ENCODE results near the gene TLK1. TPM values are rescaled to one million over a fixed set of nuclear protein-coding genes. Genes with fewer than 3 reads are reported as not detected.

TLK1 gene
- total RNA-seq, 1 experiment from 2014 or later = 79.1 TPM

- Histone ChIP-seq H3K27me3 (replicated peaks; ENCODE audit: insufficient read depth, low read depth, low read length, poor library complexity) (no peaks in the 10 kb centered on the region), H3K4me3 (ENCODE audit: low read depth, low read length, poor library complexity, severe bottlenecking) (no peak overlapping the region), H3K36me3 (ENCODE audit: insufficient read depth, low read length, poor library complexity, severe bottlenecking) (no peaks in the 10 kb centered on the region), H3K27ac (ENCODE audit: low read depth, low read length, poor library complexity, severe bottlenecking) (no peak overlapping the region), H3K4me1 (ENCODE audit: insufficient read depth, low read length, poor library complexity, severe bottlenecking) (no peaks in the 10 kb centered on the region), H3K9me3 (ENCODE audit: low read depth, low read length, poor library complexity, severe bottlenecking) (no peaks in the 10 kb centered on the region)
- BruUV-seq (replicated peaks) = no TSS peak
- CTCF ChIA-PET = no interaction called here
- intact Hi-C loops (cut with micrococcal nuclease; ENCODE audit: unreplicated experiment) = no loop called here
- no peak for TF ChIP-seq CTCF (conservative IDR thresholded peaks at IDR 0.05; ENCODE audit: low read depth, low read length)
- no peak for TF ChIP-seq EZH2 (IDR thresholded peaks at IDR 0.05; ENCODE audit: borderline replicate concordance, low read depth, low read length, poor library complexity, severe bottlenecking)
- POLR2A ChIA-PET (ENCODE audit: low non-redundant PET) = no interaction called here
- DNase-seq (ENCODE audit: low spot score) = no peak
Measured at GRCh38 chr2:171201271-171201670, 40.6 kb upstream of the TLK1 start.

GRCh38 chr2:171200469-171200868, 39.8 kb upstream of the TLK1 start:
- no peak for DNase-seq (ENCODE audit: low spot score)
- Histone ChIP-seq H3K36me3 (ENCODE audit: insufficient read depth, low read length, poor library complexity, severe bottlenecking) (no peaks in the 10 kb centered on the region), H3K27me3 (replicated peaks; ENCODE audit: insufficient read depth, low read depth, low read length, poor library complexity) (no peaks in the 10 kb centered on the region), H3K27ac (ENCODE audit: low read depth, low read length, poor library complexity, severe bottlenecking) (no peak overlapping the region), H3K4me3 (ENCODE audit: low read depth, low read length, poor library complexity, severe bottlenecking) (no peak overlapping the region), H3K4me1 (ENCODE audit: insufficient read depth, low read length, poor library complexity, severe bottlenecking) (no peaks in the 10 kb centered on the region), H3K9me3 (ENCODE audit: low read depth, low read length, poor library complexity, severe bottlenecking) (no peaks in the 10 kb centered on the region)
- ChIA-PET CTCF (no interaction called here), POLR2A (ENCODE audit: low non-redundant PET) (no interaction called here)
- no TSS peak for BruUV-seq (replicated peaks)
- TF ChIP-seq CTCF (conservative IDR thresholded peaks at IDR 0.05; ENCODE audit: low read depth, low read length) = no peak
- TF ChIP-seq EZH2 (IDR thresholded peaks at IDR 0.05; ENCODE audit: borderline replicate concordance, low read depth, low read length, poor library complexity, severe bottlenecking) = no peak
- intact Hi-C loops (cut with micrococcal nuclease; ENCODE audit: unreplicated experiment) = no loop called here

- ChIA-PET CTCF (no interaction called here), POLR2A (ENCODE audit: low non-redundant PET) (no interaction called here)
- Histone ChIP-seq H3K9me3 (ENCODE audit: low read depth, low read length, poor library complexity, severe bottlenecking) (no peaks in the 10 kb centered on the region), H3K36me3 (ENCODE audit: insufficient read depth, low read length, poor library complexity, severe bottlenecking) (no peaks in the 10 kb centered on the region), H3K27ac (ENCODE audit: low read depth, low read length, poor library complexity, severe bottlenecking) (no peak overlapping the region), H3K4me3 (ENCODE audit: low read depth, low read length, poor library complexity, severe bottlenecking) (no peak overlapping the region), H3K27me3 (replicated peaks; ENCODE audit: insufficient read depth, low read depth, low read length, poor library complexity) (no peaks in the 10 kb centered on the region), H3K4me1 (ENCODE audit: insufficient read depth, low read length, poor library complexity, severe bottlenecking) (no peaks in the 10 kb centered on the region)
- TF ChIP-seq CTCF (conservative IDR thresholded peaks at IDR 0.05; ENCODE audit: low read depth, low read length) = no peak
- no peak for TF ChIP-seq EZH2 (IDR thresholded peaks at IDR 0.05; ENCODE audit: borderline replicate concordance, low read depth, low read length, poor library complexity, severe bottlenecking)
- intact Hi-C loops (cut with micrococcal nuclease; ENCODE audit: unreplicated experiment) = no loop called here
- BruUV-seq (replicated peaks) = no TSS peak
- DNase-seq (ENCODE audit: low spot score) = no peak
Measured at GRCh38 chr2:171191021-171191420, 30.3 kb upstream of the TLK1 start.
